Adipose tissue (tissue), 3 donors: ENCODE results near the gene CCDC63. TPM values are rescaled to one million over a fixed set of nuclear protein-coding genes. Genes with fewer than 3 reads are reported as not detected.

Source experiments
- H3K27ac ChIP-seq: one replicate; pipeline ENCODE4 v1.5.1; 2013; ENCODE audit warnings: low read depth, low read length
- WGBS, 3 donors: extraction: QIAGEN DNeasy Blood & Tissue Kit; methylation state at CpG; one replicate each; pipeline ENCODE4 v1.1.7; 2013; 5-methylcytosine and 5-hydroxymethylcytosine counted together
- polyA plus RNA-seq, 3 donors: library from polyadenylated mRNA; stranded (reverse); fragments of 200-250 nt; gene quantifications; one replicate each; pipeline ENCODE4 v1.2.3, GENCODE V29; 2013
- donor health status: healthy with polysubstance abuse.
- donor health status: Bipolar disorder and iron deficiency.
- donor health status: healthy.

The CCDC63 gene
- polyA plus RNA-seq, 3 donors = not detected

DNA sequence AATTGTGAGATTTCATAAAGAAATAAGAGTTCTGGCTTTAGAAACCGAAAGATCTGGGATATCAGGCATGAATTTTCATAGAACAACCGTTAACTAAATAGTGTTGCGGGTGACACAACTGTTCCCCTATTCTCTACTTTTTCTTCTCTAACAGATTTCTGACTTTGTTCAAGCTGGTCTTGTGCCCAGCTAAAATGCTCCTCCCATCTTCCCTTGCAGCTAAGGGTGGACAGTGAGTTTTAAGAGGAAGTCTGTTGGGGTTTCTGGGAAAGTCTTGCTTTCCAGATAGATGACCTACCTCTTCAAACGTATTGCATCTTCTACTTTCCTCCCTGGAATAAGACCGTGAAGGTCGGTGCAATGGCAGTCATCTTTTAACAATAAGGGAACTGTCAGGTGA lies 18.7 kb downstream of the CCDC63 start:
- H3K27ac ChIP-seq = no peak overlapping the region
- WGBS, 3 donors = 77 to 81% (median 81%) methylated on average over 6 of the region's 6 CpGs

DNA sequence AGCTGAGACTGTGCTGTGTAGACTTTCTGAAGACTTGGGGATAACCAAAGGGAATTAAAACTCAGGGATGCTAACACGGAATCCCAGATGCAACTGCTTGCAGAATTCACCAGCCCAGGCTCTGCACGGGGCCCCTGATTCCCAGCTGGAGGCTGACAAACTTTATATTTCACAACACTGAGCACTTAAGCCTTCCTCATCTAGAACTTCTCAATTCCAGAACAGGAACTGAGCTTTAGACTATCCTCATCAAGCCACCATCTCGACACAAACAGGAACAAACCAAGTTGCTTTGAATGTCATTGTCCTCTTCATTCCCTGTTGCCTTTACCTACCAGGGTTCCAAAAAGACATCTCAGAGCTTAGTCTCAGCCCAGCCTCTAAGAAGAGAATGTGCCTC lies 22.2 kb downstream of the CCDC63 start:
- WGBS, 3 donors = 47 to 65% (median 47%) methylated on average over 3 of the region's 3 CpGs
- no peak overlapping the region for H3K27ac ChIP-seq

DNA sequence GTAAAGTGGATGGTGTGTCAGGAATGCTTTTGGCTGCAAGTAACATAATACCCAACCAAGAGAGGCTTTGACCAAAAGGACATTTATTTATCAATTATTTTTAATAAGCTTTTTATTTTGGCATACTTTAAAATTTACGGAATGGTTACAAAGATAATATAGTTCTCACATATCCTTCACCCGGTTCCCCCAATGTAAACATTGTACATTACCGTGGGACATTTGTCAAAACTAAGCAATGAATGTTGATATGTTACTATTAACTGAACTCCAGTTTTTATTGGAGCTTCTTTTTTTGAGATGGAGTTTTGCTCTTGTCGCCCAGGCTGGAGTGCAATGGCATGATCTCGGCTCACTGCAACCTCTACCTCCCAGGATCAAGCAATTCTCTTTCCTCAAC lies 23.0 kb downstream of the CCDC63 start:
- H3K27ac ChIP-seq = no peak overlapping the region
- 85 to 93% (median 89%) methylated on average over 5 of the region's 5 CpGs for WGBS, 3 donors

DNA sequence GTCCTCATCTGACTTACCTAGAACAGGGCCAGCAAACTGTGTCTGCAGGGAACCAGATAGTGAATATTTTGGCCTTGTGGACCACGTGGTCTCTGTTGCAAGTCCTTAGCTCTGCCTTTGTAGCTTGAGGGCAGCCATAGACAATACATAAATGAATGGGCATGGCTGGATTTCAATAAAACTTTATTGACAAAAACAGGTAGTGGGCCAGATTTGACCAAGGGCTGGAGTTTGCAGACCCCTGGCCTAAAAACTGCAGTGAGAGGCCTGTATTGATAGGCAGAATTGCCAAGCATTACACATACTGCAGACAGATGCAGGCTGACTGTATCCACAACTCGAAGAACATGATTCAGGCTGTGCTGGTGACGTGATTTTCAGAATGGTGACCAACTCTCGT lies 25.3 kb downstream of the CCDC63 start:
- WGBS, 3 donors = 63 to 76% (median 69%) methylated on average over 4 of the region's 4 CpGs
- H3K27ac ChIP-seq = no peak overlapping the region

DNA sequence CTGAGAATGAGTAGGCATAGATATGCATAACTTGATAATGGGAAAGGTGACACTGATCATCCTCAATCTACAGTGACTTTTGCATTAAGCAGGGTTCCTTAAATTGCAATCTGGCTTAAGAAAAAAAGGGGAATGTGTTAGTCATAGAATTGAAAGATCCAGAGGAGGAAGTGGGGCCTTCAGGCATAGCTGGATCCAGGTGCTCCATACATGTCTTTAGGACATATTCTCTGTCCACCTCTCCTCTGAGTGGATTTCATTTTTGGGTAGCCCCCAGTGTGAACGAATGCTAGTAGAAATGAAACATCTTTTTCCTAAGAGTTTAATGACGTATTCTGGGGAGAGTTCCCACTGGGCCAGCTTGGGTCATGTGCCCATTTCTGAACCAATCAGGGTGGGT lies 27.6 kb downstream of the CCDC63 start:
- 63 to 90% (median 88%) methylated on average over 2 of the region's 2 CpGs for WGBS, 3 donors
- no peak overlapping the region for H3K27ac ChIP-seq

DNA sequence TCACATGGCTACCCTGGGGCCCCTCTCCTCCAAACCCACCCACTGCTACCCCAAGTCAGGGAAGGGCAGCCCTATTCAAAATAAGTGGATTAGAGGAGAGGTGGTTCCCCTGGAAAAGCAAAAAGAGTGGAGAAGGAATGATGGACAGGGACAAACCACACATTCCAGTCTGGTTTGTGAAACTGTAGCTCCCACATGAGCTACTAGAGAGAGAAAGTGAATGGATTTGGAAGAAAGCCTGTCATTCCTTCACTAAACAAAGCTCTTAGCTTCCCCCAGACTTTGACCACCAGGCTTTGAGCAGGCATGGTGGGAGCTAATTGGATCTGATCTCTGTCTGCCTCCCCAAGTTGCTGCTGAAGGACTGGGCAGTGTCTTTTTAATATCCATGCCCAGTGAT lies 28.0 kb downstream of the CCDC63 start:
- no peak overlapping the region for H3K27ac ChIP-seq

DNA sequence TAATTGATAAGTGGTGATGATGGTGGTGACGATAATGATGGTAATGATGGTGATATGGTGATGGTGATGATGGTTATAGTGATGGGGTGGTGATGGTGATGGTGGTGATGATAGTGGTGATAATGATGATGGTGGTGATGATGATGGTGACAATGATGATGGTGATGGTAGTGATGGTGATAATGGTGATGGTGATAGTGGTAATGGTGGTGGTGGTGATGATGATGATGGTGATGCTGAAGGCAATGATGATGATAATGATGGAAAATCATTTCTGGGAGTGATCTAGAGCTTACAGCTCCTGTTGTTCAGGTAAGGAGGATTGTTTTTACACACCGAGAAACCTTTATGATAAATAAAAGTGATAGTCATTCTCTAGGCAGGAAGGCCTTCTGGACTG lies 33.9 kb downstream of the CCDC63 start:
- no peak overlapping the region for H3K27ac ChIP-seq
- 87 to 89% (median 89%) methylated on average over 2 of the region's 2 CpGs for WGBS, 3 donors

DNA sequence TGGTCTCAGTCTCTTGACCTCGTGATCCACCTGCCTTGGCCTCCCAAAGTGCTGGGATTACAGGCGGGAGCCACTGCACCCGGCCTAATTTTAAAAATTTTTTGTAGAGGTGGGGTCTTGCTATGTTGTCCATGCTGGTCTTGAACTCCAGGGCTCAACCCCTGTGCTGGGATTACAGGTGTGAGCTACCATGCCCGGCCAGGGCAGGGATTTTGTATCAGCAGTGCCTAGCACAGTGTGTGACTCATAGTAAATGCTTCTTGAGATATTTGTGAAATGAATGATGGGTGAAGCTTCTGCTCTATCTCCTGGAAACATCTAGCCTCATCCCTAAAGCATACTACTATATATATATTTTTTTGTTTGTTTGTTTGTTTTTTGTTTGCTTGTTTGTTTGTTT lies 36.5 kb downstream of the CCDC63 start:
- no peak overlapping the region for H3K27ac ChIP-seq
- 85 to 90% (median 90%) methylated on average over 4 of the region's 4 CpGs for WGBS, 3 donors

DNA sequence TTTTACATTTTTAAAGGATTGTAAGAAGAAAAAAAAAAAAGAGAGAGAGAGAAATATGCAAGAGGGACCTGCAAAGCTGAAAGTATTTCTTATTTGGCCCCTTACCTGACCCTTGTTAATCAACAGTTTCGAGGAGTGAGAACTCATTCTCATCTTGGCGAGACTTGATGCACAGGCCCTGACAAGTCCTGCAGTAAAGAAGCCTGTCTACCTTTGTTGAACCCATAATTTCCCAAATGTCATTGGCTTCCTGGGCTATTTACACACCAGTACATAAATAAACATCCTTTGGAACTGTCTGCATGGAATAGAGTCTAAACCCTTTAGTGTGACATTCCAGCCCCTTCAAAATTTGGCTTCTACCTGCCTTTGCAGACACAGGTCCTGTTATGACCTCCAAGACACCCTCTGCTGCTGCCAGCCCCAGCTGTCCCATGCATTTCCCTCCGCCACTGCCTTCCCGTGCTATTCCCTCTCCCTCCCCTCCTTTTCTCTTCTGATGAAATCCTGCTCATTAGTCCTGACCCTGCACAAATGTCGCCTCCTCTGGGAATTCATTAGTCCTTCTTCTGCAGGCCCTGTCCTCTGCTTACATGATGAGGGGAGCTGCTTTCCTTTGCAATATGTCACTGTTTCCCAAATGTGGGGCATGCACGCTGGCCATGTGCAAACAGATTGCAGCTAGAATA lies 38.5 kb downstream of the CCDC63 start:
- 70 to 73% (median 71%) methylated on average over 6 of the region's 6 CpGs for WGBS, 3 donors
- no peak overlapping the region for H3K27ac ChIP-seq

DNA sequence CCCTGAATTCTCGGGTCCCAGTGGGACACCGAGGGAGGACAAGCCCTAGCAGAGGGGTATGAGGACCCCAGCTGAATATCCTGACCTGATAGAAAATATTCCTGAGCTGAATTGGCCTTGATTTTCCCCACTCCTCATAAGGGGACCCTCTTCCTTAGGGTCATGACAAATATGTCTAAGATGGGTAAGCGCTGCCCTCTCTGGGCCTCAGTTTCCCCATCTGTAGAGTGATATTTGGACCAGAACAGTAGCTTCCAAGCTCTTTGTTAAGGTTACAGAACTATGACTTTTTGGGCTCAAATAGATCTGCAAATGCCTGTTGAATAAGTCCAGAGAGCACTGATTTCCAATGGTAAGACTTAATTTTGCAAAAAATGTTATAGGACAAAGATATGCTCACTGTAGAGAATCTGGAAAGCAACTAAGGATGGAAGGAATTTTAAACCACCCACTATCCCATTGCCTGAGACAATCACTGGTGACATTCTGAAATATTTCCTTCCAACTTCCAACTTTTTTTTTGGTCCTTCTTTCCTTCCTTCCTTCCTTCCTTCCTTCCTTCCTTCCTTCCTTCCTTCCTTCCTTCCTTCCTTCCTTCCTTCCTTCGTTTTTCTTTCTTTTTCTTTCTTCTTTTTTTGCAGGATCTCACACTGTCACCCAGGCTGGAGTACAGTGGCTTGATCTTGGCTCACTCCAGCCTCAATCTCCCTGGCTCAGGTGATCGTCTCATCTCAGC lies 41.6 kb downstream of the CCDC63 start:
- 31 to 35% (median 35%) methylated on average over 5 of the region's 5 CpGs for WGBS, 3 donors
- no peak overlapping the region for H3K27ac ChIP-seq

DNA sequence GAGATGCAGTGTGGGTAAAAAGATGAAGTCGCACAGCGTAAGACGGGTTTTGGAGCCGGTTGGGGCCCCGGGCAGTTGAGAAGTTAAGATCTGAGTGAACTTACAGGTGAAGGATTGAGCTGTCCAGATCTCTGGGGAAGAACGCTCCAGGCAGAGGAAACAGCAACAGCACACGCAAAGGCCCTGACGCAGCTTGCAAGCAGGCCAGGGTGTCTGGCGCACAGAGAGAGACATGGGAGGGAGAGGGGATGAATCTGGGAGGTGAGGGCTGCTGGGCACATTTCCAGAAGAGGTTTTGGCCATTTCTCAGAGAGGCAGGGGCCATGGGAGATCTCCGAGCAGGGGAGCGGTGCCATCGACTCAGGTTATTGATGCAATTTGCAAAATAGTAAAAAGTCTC lies 42.6 kb downstream of the CCDC63 start:
- 75 to 85% (median 83%) methylated on average over 12 of the region's 12 CpGs for WGBS, 3 donors
- H3K27ac ChIP-seq = no peak overlapping the region

DNA sequence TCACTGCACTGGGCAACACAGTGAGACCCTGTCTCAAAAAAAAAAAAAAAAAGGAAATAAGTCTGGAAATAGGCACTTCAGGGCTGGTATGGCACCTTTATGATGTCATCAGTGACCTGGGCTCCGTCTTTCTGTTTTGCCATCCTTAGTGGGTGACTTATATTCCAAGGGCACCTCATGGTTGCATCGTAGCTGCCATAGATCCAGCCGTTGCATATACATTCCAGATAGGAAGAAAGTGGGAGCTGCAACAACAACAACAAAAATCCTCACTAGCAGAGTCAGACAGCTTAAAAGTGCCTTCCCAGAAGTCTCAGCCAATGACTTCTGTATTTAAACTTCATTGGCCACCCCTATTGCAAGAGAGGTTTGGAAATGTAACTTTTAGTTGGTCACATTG lies 47.2 kb downstream of the CCDC63 start:
- WGBS, 3 donors = 83 to 89% (median 85%) methylated on average over 3 of the region's 3 CpGs
- H3K27ac ChIP-seq = no peak overlapping the region

DNA sequence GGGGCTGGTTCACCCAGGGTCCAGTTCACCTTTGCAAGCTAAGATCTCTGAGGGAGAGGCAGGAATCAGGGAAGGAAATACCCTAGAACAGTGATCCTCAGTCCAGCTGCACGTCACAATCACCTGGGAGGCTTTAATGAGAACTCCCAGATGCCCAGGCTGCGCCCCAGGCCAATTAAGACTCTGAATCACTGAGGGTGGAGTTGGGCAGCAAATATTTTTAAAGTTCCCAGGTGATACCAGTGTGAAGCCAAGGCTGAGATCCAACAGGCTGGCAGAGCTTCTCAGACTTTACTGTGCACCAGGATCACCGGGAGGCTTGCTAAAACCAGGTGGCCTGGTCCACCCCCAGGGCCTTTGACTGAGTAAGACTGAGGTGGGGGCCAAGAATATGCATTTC lies 49.8 kb downstream of the CCDC63 start:
- H3K27ac ChIP-seq = no peak overlapping the region
- WGBS, 3 donors = 61 to 75% (median 69%) methylated on average over 3 of the region's 3 CpGs

DNA sequence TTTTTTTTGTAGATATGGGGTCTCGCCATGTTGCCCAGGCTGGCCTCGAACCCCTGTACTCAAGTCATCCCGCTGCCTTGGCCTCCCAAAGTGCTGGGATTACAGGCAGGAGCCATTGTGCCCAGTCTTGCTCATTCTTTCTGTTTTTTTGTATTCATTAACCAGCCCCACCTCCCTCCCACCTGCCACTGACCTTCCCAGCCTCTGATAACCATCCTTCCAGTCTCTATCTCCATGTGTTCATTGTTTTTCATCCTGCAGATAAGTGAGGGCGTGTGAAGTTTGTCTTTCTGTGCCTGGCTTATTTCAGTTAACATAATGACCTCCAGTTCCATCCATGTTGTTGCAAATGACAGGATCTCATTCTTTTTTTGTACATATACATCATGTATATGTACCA lies 54.6 kb downstream of the CCDC63 start:
- WGBS, 3 donors = 69 to 90% (median 79%) methylated on average over 4 of the region's 4 CpGs
- no peak overlapping the region for H3K27ac ChIP-seq

DNA sequence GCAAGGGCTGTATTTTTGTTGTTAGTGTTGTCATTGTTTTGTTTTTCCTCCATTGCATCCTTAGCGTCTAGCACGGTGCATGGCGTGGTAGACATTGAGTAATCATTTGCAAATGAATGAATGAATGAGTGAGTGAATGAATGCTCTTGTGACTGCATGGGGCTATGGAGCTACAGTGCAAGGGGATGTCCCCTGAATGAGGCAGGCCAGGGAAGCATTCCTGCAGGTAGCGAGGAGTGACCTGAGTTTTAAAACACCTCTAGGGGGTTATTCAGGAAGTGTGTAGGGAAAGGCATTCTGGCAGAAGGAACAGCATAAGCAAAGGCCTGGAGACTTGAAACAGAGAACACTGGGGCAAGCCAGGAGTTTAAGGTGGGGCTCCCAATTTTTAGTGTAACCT lies 56.7 kb downstream of the CCDC63 start:
- 91 to 94% (median 93%) methylated on average over 4 of the region's 4 CpGs for WGBS, 3 donors
- no peak overlapping the region for H3K27ac ChIP-seq

DNA sequence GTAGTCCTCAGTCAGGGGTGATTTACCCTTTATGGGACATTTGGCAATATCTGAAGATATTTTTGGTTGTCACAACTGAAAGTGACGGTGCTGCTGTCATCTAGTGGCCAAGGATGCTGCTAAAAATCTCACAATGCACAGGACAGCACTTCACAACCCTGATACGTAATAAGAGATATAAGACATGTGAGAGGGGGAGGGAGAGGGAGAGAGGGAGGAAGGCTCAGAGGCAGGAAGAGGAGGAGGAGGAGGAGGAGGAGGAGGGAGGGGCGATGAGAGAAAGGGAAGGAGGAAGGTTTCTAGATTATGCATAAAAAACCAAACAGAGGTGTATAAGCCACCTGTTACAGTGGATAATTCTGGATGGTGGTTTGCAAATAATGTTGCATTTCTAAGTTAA lies 59.3 kb downstream of the CCDC63 start:
- H3K27ac ChIP-seq = no peak overlapping the region
- 16 to 39% (median 29%) methylated on average over 3 of the region's 3 CpGs for WGBS, 3 donors

DNA sequence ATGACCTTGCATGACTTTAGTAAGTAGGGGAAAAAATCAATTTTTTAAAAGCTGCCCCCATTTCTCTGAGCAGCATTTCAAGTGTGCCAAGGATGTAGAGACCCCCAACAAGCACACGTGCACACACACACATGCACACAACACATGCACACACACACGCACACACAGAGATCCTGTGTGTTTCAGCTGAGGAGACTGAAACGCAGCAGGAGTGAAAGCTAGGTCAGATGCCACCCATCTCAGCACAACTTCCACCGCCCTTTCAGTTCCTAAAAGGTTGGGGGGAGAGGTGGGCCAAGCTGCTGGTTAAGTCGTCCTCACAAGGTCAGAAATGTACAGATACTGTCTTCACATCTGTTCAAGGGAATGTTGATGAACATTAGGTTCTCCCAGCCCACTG lies 59.7 kb downstream of the CCDC63 start:
- 60 to 73% (median 71%) methylated on average over 5 of the region's 5 CpGs for WGBS, 3 donors
- no peak overlapping the region for H3K27ac ChIP-seq

DNA sequence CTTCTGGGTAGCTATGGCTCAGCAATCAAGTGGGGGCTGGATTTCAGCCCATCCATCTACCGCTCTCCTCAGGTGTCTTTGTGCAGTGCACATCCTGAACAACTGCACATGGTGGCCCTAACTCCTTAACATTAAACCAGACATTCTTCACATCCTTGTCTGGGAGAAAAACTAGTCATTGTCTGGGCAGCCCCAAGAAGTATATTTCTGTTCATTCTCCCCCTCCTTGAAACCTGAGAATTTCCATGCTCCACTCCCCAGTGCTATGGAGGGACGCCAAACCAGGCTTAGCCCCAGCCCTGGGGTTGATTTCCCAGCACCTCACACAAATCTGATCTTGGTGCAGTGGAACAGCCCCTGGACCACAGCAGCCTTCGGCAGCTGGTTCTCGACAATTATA lies 60.2 kb downstream of the CCDC63 start:
- no peak overlapping the region for H3K27ac ChIP-seq
- 73 to 85% (median 76%) methylated on average over 4 of the region's 4 CpGs for WGBS, 3 donors

DNA sequence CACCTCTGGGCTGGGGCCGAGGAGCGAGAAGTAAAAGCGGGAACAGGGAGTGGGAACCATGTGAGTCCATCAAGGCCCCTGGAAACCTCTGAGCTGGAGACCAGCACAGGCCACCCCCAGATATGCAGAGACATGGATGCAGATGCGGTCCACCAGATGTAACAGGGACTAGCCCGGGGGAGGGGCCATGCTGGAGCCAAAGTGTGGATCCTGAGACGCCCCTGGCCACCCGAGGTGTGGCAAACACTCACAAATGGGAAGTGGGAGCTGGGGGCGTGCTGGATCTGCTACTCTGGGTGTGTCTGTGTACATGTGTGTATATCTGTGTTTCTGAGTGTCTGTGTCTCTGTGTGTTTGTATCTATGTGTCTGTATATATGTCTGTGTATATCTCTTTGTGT lies 60.8 kb downstream of the CCDC63 start:
- WGBS, 3 donors = 57 to 66% (median 58%) methylated on average over 8 of the region's 8 CpGs

More for the DNA sequence above, 60.8 kb downstream of the CCDC63 start:
- H3K27ac ChIP-seq = no peak overlapping the region
